ENCODE measurements around the gene KNCN. TPM values are rescaled to one million over a fixed set of nuclear protein-coding genes. Genes with fewer than 3 reads are reported as not detected.

The KNCN gene
- total and polyA plus RNA-seq, 2 donors (not counting 1 experiment from before 2014, with no cell fraction given): not detected

- ChIA-PET CTCF (interaction anchor here (1.6 to 8.2 kb wide), 4 partner anchors 26 to 193 kb away, joined by 3 to 122 read pairs (median 14); no protein-coding TSS in a partner anchor), POLR2A (no interaction called here)
- no peak overlapping the region for H3K27ac ChIP-seq (ENCODE audit: low read length in 2 of 2)
- ATAC-seq (ENCODE audit: low read depth): peak; percentile 71
- no peaks in the 10 kb centered on the region for H3K79me2 ChIP-seq (ENCODE audit: control insufficient read depth, insufficient read depth, low read length)
- Mint-ChIP-seq H3K4me1 (peaks cover 3% of the 10 kb centered on the region), H3K4me3 (peak overlapping the region; percentile 11), H3K27me3 (peaks cover 63% of the 10 kb centered on the region), H3K27ac (no peak overlapping the region), H3K9me3 (ENCODE audit: insufficient read depth) (peaks cover 7% of the 10 kb centered on the region)
- H3K4me1 ChIP-seq (ENCODE audit: control insufficient read depth in 2 of 2, insufficient read depth in 2 of 2, low read length in 2 of 2): peaks cover 0 to 6% of the 10 kb centered on the region in 2 donors
- intact Hi-C loops (cut with micrococcal nuclease): loop anchor here (1.0 kb wide), 1 partner anchor 193 kb away; no protein-coding TSS in a partner anchor
- WGBS (ENCODE audit: insufficient coverage): under 1% methylated on average over 30 of the region's 31 CpGs
- no peak overlapping the region for H3K9ac ChIP-seq (ENCODE audit: low read length)
- H2AFZ ChIP-seq (ENCODE audit: insufficient read depth, low read depth, low read length, poor library complexity, severe bottlenecking): peak overlapping the region; percentile 54
- peaks cover 0 to 40% (median 16%) of the 10 kb centered on the region in 4 experiments for H3K27me3 ChIP-seq (replicated peaks in 1 of 4; ENCODE audit: control extremely low read depth in 1 of 4, control insufficient read depth in 3 of 4, insufficient read depth in 4 of 4, low read length in 3 of 4)
- peak overlapping the region; percentile 66 for H3K4me2 ChIP-seq (replicated peaks; ENCODE audit: low read depth, low read length, poor library complexity, severe bottlenecking)
- peak; percentile 58 for DNase-seq
- peak overlapping the region in 2 of 5 experiments; percentile 23 to 29 for H3K4me3 ChIP-seq (ENCODE audit: control extremely low read depth in 1 of 5, extremely low read depth in 1 of 5, insufficient read depth in 1 of 5, low read depth in 2 of 5, low read length in 4 of 5)
- H3K9me3 ChIP-seq (ENCODE audit: control extremely low read depth in 1 of 3, control insufficient read depth in 2 of 3, insufficient read depth in 1 of 3, low read length in 2 of 3): no peaks in the 10 kb centered on the region
- no peaks in the 10 kb centered on the region for H3K36me3 ChIP-seq (replicated peaks in 1 of 2; ENCODE audit: control extremely low read depth in 1 of 2, control insufficient read depth in 1 of 2, extremely low read depth in 1 of 2, insufficient read depth in 2 of 2, low read length in 1 of 2)
- TF ChIP-seq, protein P1, sequence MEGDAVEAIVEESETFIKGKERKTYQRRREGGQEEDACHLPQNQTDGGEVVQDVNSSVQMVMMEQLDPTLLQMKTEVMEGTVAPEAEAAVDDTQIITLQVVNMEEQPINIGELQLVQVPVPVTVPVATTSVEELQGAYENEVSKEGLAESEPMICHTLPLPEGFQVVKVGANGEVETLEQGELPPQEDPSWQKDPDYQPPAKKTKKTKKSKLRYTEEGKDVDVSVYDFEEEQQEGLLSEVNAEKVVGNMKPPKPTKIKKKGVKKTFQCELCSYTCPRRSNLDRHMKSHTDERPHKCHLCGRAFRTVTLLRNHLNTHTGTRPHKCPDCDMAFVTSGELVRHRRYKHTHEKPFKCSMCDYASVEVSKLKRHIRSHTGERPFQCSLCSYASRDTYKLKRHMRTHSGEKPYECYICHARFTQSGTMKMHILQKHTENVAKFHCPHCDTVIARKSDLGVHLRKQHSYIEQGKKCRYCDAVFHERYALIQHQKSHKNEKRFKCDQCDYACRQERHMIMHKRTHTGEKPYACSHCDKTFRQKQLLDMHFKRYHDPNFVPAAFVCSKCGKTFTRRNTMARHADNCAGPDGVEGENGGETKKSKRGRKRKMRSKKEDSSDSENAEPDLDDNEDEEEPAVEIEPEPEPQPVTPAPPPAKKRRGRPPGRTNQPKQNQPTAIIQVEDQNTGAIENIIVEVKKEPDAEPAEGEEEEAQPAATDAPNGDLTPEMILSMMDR (IDR thresholded peaks at IDR 0.05): peak; percentile 43
- TF ChIP-seq EZH2 (IDR thresholded peaks at IDR 0.05; ENCODE audit: borderline replicate concordance, insufficient read depth, low read depth, low read length, poor library complexity, severe bottlenecking): no peak
- no peaks in the 10 kb centered on the region for H4K20me1 ChIP-seq (ENCODE audit: control insufficient read depth, insufficient read depth, low read length, poor library complexity, severe bottlenecking)
These were observed 18.8 kb downstream of the KNCN start for GRCh38 chr1:46532498-46533178.

GRCh38 chr1:46532095-46532494 lies 19.4 kb downstream of the KNCN start:
- no peak overlapping the region for H3K4me3 ChIP-seq (ENCODE audit: control extremely low read depth in 1 of 5, extremely low read depth in 1 of 5, insufficient read depth in 1 of 5, low read depth in 2 of 5, low read length in 4 of 5)
- H3K36me3 ChIP-seq (replicated peaks in 1 of 2; ENCODE audit: control extremely low read depth in 1 of 2, control insufficient read depth in 1 of 2, extremely low read depth in 1 of 2, insufficient read depth in 2 of 2, low read length in 1 of 2): no peaks in the 10 kb centered on the region
- ChIA-PET POLR2A (no interaction called here), CTCF (interaction anchor here (1.6 to 8.2 kb wide), 4 partner anchors 27 to 193 kb away, joined by 3 to 122 read pairs (median 14); no protein-coding TSS in a partner anchor)
- H3K4me1 Mint-ChIP-seq: peaks cover 3% of the 10 kb centered on the region
- ATAC-seq (ENCODE audit: low read depth): no peak
- no peaks in the 10 kb centered on the region for H4K20me1 ChIP-seq (ENCODE audit: control insufficient read depth, insufficient read depth, low read length, poor library complexity, severe bottlenecking)
- TF ChIP-seq, protein P1 (IDR thresholded peaks at IDR 0.05): no peak
- no peak for TF ChIP-seq EZH2 (IDR thresholded peaks at IDR 0.05; ENCODE audit: borderline replicate concordance, insufficient read depth, low read depth, low read length, poor library complexity, severe bottlenecking)
- DNase-seq: no peak
- H3K79me2 ChIP-seq (ENCODE audit: control insufficient read depth, insufficient read depth, low read length): no peaks in the 10 kb centered on the region
- no peak overlapping the region for H3K4me3 Mint-ChIP-seq
- peaks cover 0 to 6% of the 10 kb centered on the region in 2 donors for H3K4me1 ChIP-seq (ENCODE audit: control insufficient read depth in 2 of 2, insufficient read depth in 2 of 2, low read length in 2 of 2)
- H2AFZ ChIP-seq (ENCODE audit: insufficient read depth, low read depth, low read length, poor library complexity, severe bottlenecking): no peak overlapping the region
- intact Hi-C loops (cut with micrococcal nuclease): no loop called here
- H3K9ac ChIP-seq (ENCODE audit: low read length): no peak overlapping the region
- H3K9me3 ChIP-seq (ENCODE audit: control extremely low read depth in 1 of 3, control insufficient read depth in 2 of 3, insufficient read depth in 1 of 3, low read length in 2 of 3): no peaks in the 10 kb centered on the region
- H3K27ac ChIP-seq (ENCODE audit: low read length in 2 of 2): no peak overlapping the region
- no peak overlapping the region for H3K27ac Mint-ChIP-seq
- H3K9me3 Mint-ChIP-seq (ENCODE audit: insufficient read depth): peaks cover 3% of the 10 kb centered on the region
- WGBS (ENCODE audit: insufficient coverage): no CpG with 5 or more reads among the region's 3 CpGs
- no peak overlapping the region for H3K4me2 ChIP-seq (replicated peaks; ENCODE audit: low read depth, low read length, poor library complexity, severe bottlenecking)
- H3K27me3 Mint-ChIP-seq: peaks cover 64% of the 10 kb centered on the region
- H3K27me3 ChIP-seq (replicated peaks in 1 of 4; ENCODE audit: control extremely low read depth in 1 of 4, control insufficient read depth in 3 of 4, insufficient read depth in 4 of 4, low read length in 3 of 4): peaks cover 0 to 45% (median 20%) of the 10 kb centered on the region in 4 experiments
